ENCODE data around the gene APBA3. TPM values are rescaled to one million over a fixed set of nuclear protein-coding genes. Genes with fewer than 3 reads are reported as not detected.
"Not testable (repeated sequence)": the region's sequence is repeated elsewhere in the genome, so short reads cannot be mapped to it uniquely, and the experiment has no call there.

APBA3 gene
- total RNA-seq, 1 experiment from 2014 or later = 5.8 TPM

- no peak for DNase-seq (ENCODE audit: low read depth)
Observed at GRCh38 chr19:3771000-3771905, 9.8 kb upstream of the APBA3 start.

GRCh38 chr19:3770136-3770999, 8.9 kb upstream of the APBA3 start:
- DNase-seq (ENCODE audit: low read depth) = no peak

GRCh38 chr19:3769494-3769893, 8.0 kb upstream of the APBA3 start:
- no peak for DNase-seq (ENCODE audit: low read depth)

- DNase-seq (ENCODE audit: low read depth) = no peak
Observed at GRCh38 chr19:3768748-3769099, 7.2 kb upstream of the APBA3 start.

GRCh38 chr19:3768015-3768747, 6.7 kb upstream of the APBA3 start:
- no peak for DNase-seq (ENCODE audit: low read depth)

GRCh38 chr19:3767050-3767449, 5.6 kb upstream of the APBA3 start:
- DNase-seq (ENCODE audit: low read depth) = no peak

GRCh38 chr19:3766520-3766919, 5.0 kb upstream of the APBA3 start:
- DNase-seq (ENCODE audit: low read depth) = no peak

- DNase-seq (ENCODE audit: low read depth) = not testable (repeated sequence)
Observed at GRCh38 chr19:3765757-3766156, 4.3 kb upstream of the APBA3 start.

GRCh38 chr19:3765121-3765520, 3.6 kb upstream of the APBA3 start:
- DNase-seq (ENCODE audit: low read depth) = no peak

GRCh38 chr19:3762501-3763459, 1.3 kb upstream of the APBA3 start, which contains the start of gene MRPL54:
Gene MRPL54, plus strand, starts transcription at chr19:3762682. Its CDS starts 19 bp downstream, at chr19:3762701.
- peak; percentile 97 for DNase-seq (ENCODE audit: low read depth)

GRCh38 chr19:3762130-3762473, 610 bp upstream of the APBA3 start:
- no peak for DNase-seq (ENCODE audit: low read depth)

GRCh38 chr19:3760871-3761361, 576 bp downstream of the APBA3 start:
- DNase-seq (ENCODE audit: low read depth) = no peak

GRCh38 chr19:3759482-3760254, 1.8 kb downstream of the APBA3 start:
- no peak for DNase-seq (ENCODE audit: low read depth)

- not testable (repeated sequence) for DNase-seq (ENCODE audit: low read depth)
Observed at GRCh38 chr19:3758297-3758696, 3.2 kb downstream of the APBA3 start.

- DNase-seq (ENCODE audit: low read depth) = not testable (repeated sequence)
Observed at GRCh38 chr19:3757705-3758104, 3.8 kb downstream of the APBA3 start.

- DNase-seq (ENCODE audit: low read depth) = no peak
Observed at GRCh38 chr19:3753631-3754410, 7.7 kb downstream of the APBA3 start.

- no peak for DNase-seq (ENCODE audit: low read depth)
Observed at GRCh38 chr19:3752492-3752891, 9.0 kb downstream of the APBA3 start.

- DNase-seq (ENCODE audit: low read depth) = no peak
Observed at GRCh38 chr19:3751236-3751635, 10.3 kb downstream of the APBA3 start.

GRCh38 chr19:3750211-3750610, 11.3 kb downstream of the APBA3 start:
- no peak for DNase-seq (ENCODE audit: low read depth)
